HuH-7 (cell line): ENCODE results near the gene SERBP1.
A peak's percentile ranks its signal among the peaks of the same experiment; 100 is the strongest.
"Not testable (repeated sequence)": the region's sequence is repeated elsewhere in the genome, so short reads cannot be mapped to it uniquely, and the experiment has no call there.

Experiments
- DNase-seq: peaks from one replicate; pipeline ENCODE4 v3.0.0; 2011; ENCODE audit warnings: low spot score

SERBP1 gene

GRCh38 chr1:67405473-67406245 is 24.5 kb downstream of the SERBP1 start:
- DNase-seq: no peak

- DNase-seq: no peak
Measured at GRCh38 chr1:67404212-67404620, 26.0 kb downstream of the SERBP1 start.

GRCh38 chr1:67401443-67401842 is 28.8 kb downstream of the SERBP1 start:
- DNase-seq: no peak

GRCh38 chr1:67400029-67400786 is 30.0 kb downstream of the SERBP1 start:
- not testable (repeated sequence) for DNase-seq

GRCh38 chr1:67399199-67399993 is 30.8 kb downstream of the SERBP1 start:
- DNase-seq: no peak

- no peak for DNase-seq
Measured at GRCh38 chr1:67394548-67394947, 35.7 kb downstream of the SERBP1 start.

- DNase-seq: no peak
Measured at GRCh38 chr1:67393737-67394136, 36.5 kb downstream of the SERBP1 start.

- DNase-seq: no peak
Measured at GRCh38 chr1:67393240-67393639, 37.0 kb downstream of the SERBP1 start.

GRCh38 chr1:67390041-67390887 is 39.9 kb downstream of the SERBP1 start:
- DNase-seq: no peak

GRCh38 chr1:67383999-67384638 is 46.1 kb downstream of the SERBP1 start:
- no peak for DNase-seq

GRCh38 chr1:67382292-67382691 is 47.9 kb downstream of the SERBP1 start:
- DNase-seq: no peak

- no peak for DNase-seq
Measured at GRCh38 chr1:67381154-67381553, 49.0 kb downstream of the SERBP1 start.

GRCh38 chr1:67377253-67377652 is 52.9 kb downstream of the SERBP1 start:
- DNase-seq: no peak

GRCh38 chr1:67376381-67376780 is 53.8 kb downstream of the SERBP1 start:
- no peak for DNase-seq

- no peak for DNase-seq
Measured at GRCh38 chr1:67372898-67373297, 57.3 kb downstream of the SERBP1 start.

GRCh38 chr1:67372136-67372535 is 58.1 kb downstream of the SERBP1 start:
- DNase-seq: no peak

- DNase-seq: no peak
Measured at GRCh38 chr1:67371681-67372080, 58.5 kb downstream of the SERBP1 start.

- no peak for DNase-seq
Measured at GRCh38 chr1:67371043-67371442, 59.2 kb downstream of the SERBP1 start.

- DNase-seq: no peak
Measured at GRCh38 chr1:67368046-67368514, 62.1 kb downstream of the SERBP1 start.

- peak; percentile 68 for DNase-seq
Measured at GRCh38 chr1:67367370-67368045, 62.7 kb downstream of the SERBP1 start.
